Stimulated activated CD4-positive, alpha-beta T cell treated with anti-CD3 and anti-CD28 coated beads, TNF-alpha, amount 100 ng/mL, for 4 hours (primary cell): Measurements from ENCODE around the gene SORCS3.

Experiments
- DNase-seq, 3 experiments: peaks; one replicate each; pipeline ENCODE4 v3.0.0-alpha.2; 2020; ENCODE audit warnings: low read depth in 3 of 3

SORCS3 gene

GRCh38 chr10:104842704-104843103 is 201.6 kb downstream of the SORCS3 start:
- no peak for DNase-seq

GRCh38 chr10:104844073-104844472 is 203.0 kb downstream of the SORCS3 start:
- no peak for DNase-seq

GRCh38 chr10:104850023-104850422 is 208.9 kb downstream of the SORCS3 start:
- DNase-seq: no peak

GRCh38 chr10:104867966-104868598 is 227.0 kb downstream of the SORCS3 start:
- DNase-seq: no peak

GRCh38 chr10:104872691-104873090 is 231.6 kb downstream of the SORCS3 start:
- DNase-seq: no peak

GRCh38 chr10:104873161-104873560 is 232.1 kb downstream of the SORCS3 start:
- DNase-seq: no peak

GRCh38 chr10:104875561-104875960 is 234.5 kb downstream of the SORCS3 start:
- no peak for DNase-seq

- no peak for DNase-seq
Measured at GRCh38 chr10:104880624-104881398, 239.7 kb downstream of the SORCS3 start.

- no peak for DNase-seq
Measured at GRCh38 chr10:104881740-104882139, 240.7 kb downstream of the SORCS3 start.

GRCh38 chr10:104892879-104893617 is 252.0 kb downstream of the SORCS3 start:
- DNase-seq: no peak

- no peak for DNase-seq
Measured at GRCh38 chr10:104893701-104894100, 252.6 kb downstream of the SORCS3 start.

GRCh38 chr10:104894681-104895080 is 253.6 kb downstream of the SORCS3 start:
- DNase-seq: no peak

GRCh38 chr10:104895541-104895940 is 254.5 kb downstream of the SORCS3 start:
- DNase-seq: no peak

GRCh38 chr10:104895981-104896380 is 254.9 kb downstream of the SORCS3 start:
- DNase-seq: no peak

GRCh38 chr10:104897696-104898095 is 256.6 kb downstream of the SORCS3 start:
- no peak for DNase-seq

- no peak for DNase-seq
Measured at GRCh38 chr10:104899779-104900178, 258.7 kb downstream of the SORCS3 start.

GRCh38 chr10:104903433-104903832 is 262.3 kb downstream of the SORCS3 start:
- DNase-seq: no peak

- DNase-seq: no peak
Measured at GRCh38 chr10:104904753-104905323, 263.7 kb downstream of the SORCS3 start.

GRCh38 chr10:104906112-104906511 is 265.0 kb downstream of the SORCS3 start:
- DNase-seq: no peak

GRCh38 chr10:104907521-104907920 is 266.4 kb downstream of the SORCS3 start:
- no peak for DNase-seq

- no peak for DNase-seq
Measured at GRCh38 chr10:104908581-104908980, 267.5 kb downstream of the SORCS3 start.

GRCh38 chr10:104910712-104911111 is 269.6 kb downstream of the SORCS3 start:
- DNase-seq: no peak
